Astrocyte (in vitro differentiated cells and primary cell): ENCODE results near the gene FHAD1. TPM values are rescaled to one million over a fixed set of nuclear protein-coding genes. Genes with fewer than 3 reads are reported as not detected.
A peak's percentile ranks its signal among the peaks of the same experiment; 100 is the strongest.

ENCODE experiments used
- DNase-seq: peaks from one replicate; pipeline ENCODE4 v3.0.0-alpha.2; 2010; ENCODE audit warnings: low read depth
- FAIRE-seq: peaks from 2 replicates; lab custom pipeline; 2011; peaks lifted over from hg19 to GRCh38; lab: Jason Lieb, UNC
- H2AFZ ChIP-seq: 2 replicates; pipeline ENCODE4 v1.6.0; 2012; ENCODE audit warnings: low read depth, low read length, inconsistent platforms
- H3K27ac ChIP-seq: 2 replicates; pipeline ENCODE4 v1.5.1; 2011; ENCODE audit warnings: low read depth, low read length, inconsistent platforms
- H3K27me3 ChIP-seq: 2 replicates; pipeline ENCODE4 v1.6.0; 2011; ENCODE audit warnings: low read length, inconsistent platforms; ENCODE audit not compliant: insufficient read depth
- H3K36me3 ChIP-seq: 2 replicates; pipeline ENCODE4 v1.5.1; 2011; ENCODE audit warnings: low read length, inconsistent platforms; ENCODE audit not compliant: insufficient read depth
- H3K4me1 ChIP-seq: 2 replicates; pipeline ENCODE4 v1.5.1; 2011; ENCODE audit warnings: low read length, inconsistent platforms; ENCODE audit not compliant: insufficient read depth
- H3K4me2 ChIP-seq: 2 replicates; pipeline ENCODE4 v1.6.0; 2012; ENCODE audit warnings: low read length, inconsistent platforms
- H3K4me3 ChIP-seq: 2 replicates; pipeline ENCODE4 v1.5.1; 2011; ENCODE audit warnings: low read depth, mild to moderate bottlenecking, low read length, inconsistent platforms; ENCODE audit not compliant: insufficient read depth
- H3K79me2 ChIP-seq: 2 replicates; pipeline ENCODE4 v1.6.0; 2012; ENCODE audit warnings: mild to moderate bottlenecking, low read length, inconsistent platforms; ENCODE audit not compliant: insufficient read depth
- H3K9ac ChIP-seq: 2 replicates; pipeline ENCODE4 v1.6.0; 2012; ENCODE audit warnings: mild to moderate bottlenecking, low read length, inconsistent platforms
- H3K9me3 ChIP-seq: 2 replicates; pipeline ENCODE4 v1.5.1; 2012; ENCODE audit warnings: low read depth, mild to moderate bottlenecking, low read length, inconsistent platforms; ENCODE audit not compliant: insufficient read depth
- H4K20me1 ChIP-seq: 2 replicates; pipeline ENCODE4 v1.6.0; 2012; ENCODE audit warnings: low read length, inconsistent platforms; ENCODE audit not compliant: insufficient read depth
- H3K27ac Mint-ChIP-seq: one replicate; pipeline ENCODE4 v1.8.0; 2021; ENCODE audit warnings: mild to moderate bottlenecking, mixed read lengths; ENCODE audit not compliant: unreplicated experiment
- H3K27me3 Mint-ChIP-seq: one replicate; pipeline ENCODE4 v1.8.0; 2021; ENCODE audit warnings: low read depth, mixed read lengths; ENCODE audit not compliant: unreplicated experiment
- H3K36me3 Mint-ChIP-seq: one replicate; pipeline ENCODE4 v1.8.0; 2021; ENCODE audit warnings: low read depth, mixed read lengths; ENCODE audit not compliant: unreplicated experiment
- H3K4me1 Mint-ChIP-seq: one replicate; pipeline ENCODE4 v1.8.0; 2021; ENCODE audit warnings: low read depth, mixed read lengths; ENCODE audit not compliant: unreplicated experiment
- H3K4me3 Mint-ChIP-seq: one replicate; pipeline ENCODE4 v1.8.0; 2021; ENCODE audit warnings: mild to moderate bottlenecking, moderate library complexity, mixed read lengths; ENCODE audit not compliant: unreplicated experiment
- H3K9me3 Mint-ChIP-seq: one replicate; pipeline ENCODE4 v1.8.0; 2021; ENCODE audit warnings: mild to moderate bottlenecking, mixed read lengths; ENCODE audit not compliant: unreplicated experiment
- EZH2 ChIP-seq: IDR thresholded peaks from 2 replicates; pipeline ENCODE4 v1.6.1; 2012; ENCODE audit warnings: mild to moderate bottlenecking, low read length, inconsistent platforms; ENCODE audit not compliant: insufficient read depth
- total RNA-seq: library from RNA; stranded (reverse); gene quantifications from 2 replicates; pipeline ENCODE4 v1.2.1, GENCODE V29; 2021
- TF ChIP-seq, protein P1 (sequence below): IDR thresholded peaks from 2 replicates; pipeline ENCODE4 v1.5.1; 2011; ENCODE audit warnings: low read depth, mild to moderate bottlenecking, inconsistent platforms, low read length, moderate library complexity; ENCODE audit not compliant: insufficient read depth

Gene FHAD1
- total RNA-seq, 1 donor from 2014 or later: 0.25 TPM

DNA sequence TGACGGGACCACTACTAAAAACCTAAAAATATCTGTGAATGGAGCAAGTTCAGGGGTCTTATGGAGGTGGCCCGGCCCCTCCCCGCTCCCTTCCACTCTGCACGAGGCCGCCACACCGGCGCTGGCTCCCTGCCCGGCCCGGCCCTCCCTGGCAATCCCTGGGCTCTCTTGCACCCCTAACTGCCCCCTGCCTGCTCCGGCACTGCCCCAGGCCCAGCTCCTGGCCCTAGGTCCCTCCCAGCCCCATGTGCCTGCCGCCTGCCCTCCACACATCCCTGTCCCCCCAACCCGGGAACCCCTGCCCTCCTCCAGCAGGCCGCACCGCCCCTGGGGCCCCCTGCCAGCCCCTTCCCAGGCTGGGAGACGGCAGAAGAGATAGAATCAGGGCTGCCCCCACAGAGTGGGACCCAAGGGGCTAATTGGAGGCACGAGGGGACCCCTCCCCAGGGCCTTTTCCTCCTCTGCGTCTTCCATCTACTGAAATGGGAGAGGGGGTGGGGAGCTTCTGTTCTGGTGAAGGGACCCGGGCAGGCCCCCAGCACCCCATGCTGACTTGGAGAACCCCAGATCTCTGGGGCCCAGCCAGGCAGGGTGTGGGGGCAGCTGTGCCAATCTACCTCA lies 181.9 kb downstream of the FHAD1 start:
- peaks cover 6% of the 10 kb centered on the region for H3K36me3 Mint-ChIP-seq
- no peak for FAIRE-seq

GRCh38 chr1:15429701-15430149 lies 182.7 kb downstream of the FHAD1 start:
- Histone ChIP-seq H3K27me3 (no peaks in the 10 kb centered on the region), H3K4me3 (no peak overlapping the region), H3K79me2 (peaks cover 3% of the 10 kb centered on the region), H3K27ac (no peak overlapping the region), H2AFZ (no peak overlapping the region), H4K20me1 (peaks cover 37% of the 10 kb centered on the region), H3K4me1 (peaks cover 16% of the 10 kb centered on the region), H3K36me3 (no peaks in the 10 kb centered on the region), H3K9ac (peak overlapping the region; percentile 18), H3K9me3 (no peaks in the 10 kb centered on the region), H3K4me2 (no peak overlapping the region)
- Mint-ChIP-seq H3K36me3 (peaks cover 6% of the 10 kb centered on the region), H3K27ac (no peak overlapping the region), H3K9me3 (peaks cover 4% of the 10 kb centered on the region), H3K4me3 (no peak overlapping the region), H3K4me1 (peaks cover 13% of the 10 kb centered on the region), H3K27me3 (no peaks in the 10 kb centered on the region)
- DNase-seq (peak; percentile 64), FAIRE-seq (no peak)
- no peak for TF ChIP-seq EZH2
- TF ChIP-seq, protein P1, sequence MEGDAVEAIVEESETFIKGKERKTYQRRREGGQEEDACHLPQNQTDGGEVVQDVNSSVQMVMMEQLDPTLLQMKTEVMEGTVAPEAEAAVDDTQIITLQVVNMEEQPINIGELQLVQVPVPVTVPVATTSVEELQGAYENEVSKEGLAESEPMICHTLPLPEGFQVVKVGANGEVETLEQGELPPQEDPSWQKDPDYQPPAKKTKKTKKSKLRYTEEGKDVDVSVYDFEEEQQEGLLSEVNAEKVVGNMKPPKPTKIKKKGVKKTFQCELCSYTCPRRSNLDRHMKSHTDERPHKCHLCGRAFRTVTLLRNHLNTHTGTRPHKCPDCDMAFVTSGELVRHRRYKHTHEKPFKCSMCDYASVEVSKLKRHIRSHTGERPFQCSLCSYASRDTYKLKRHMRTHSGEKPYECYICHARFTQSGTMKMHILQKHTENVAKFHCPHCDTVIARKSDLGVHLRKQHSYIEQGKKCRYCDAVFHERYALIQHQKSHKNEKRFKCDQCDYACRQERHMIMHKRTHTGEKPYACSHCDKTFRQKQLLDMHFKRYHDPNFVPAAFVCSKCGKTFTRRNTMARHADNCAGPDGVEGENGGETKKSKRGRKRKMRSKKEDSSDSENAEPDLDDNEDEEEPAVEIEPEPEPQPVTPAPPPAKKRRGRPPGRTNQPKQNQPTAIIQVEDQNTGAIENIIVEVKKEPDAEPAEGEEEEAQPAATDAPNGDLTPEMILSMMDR: no peak

More for the DNA sequence above, 181.9 kb downstream of the FHAD1 start:
- H3K9me3 ChIP-seq: no peaks in the 10 kb centered on the region
- H3K27me3 ChIP-seq: no peaks in the 10 kb centered on the region
- H3K4me2 ChIP-seq: no peak overlapping the region
- TF ChIP-seq EZH2: no peak
- TF ChIP-seq, protein P1: no peak
- H3K4me3 ChIP-seq: no peak overlapping the region
- peaks cover 3% of the 10 kb centered on the region for H3K79me2 ChIP-seq
- H3K4me1 ChIP-seq: peaks cover 16% of the 10 kb centered on the region
- DNase-seq: no peak
- H2AFZ ChIP-seq: no peak overlapping the region
- no peak overlapping the region for H3K27ac Mint-ChIP-seq
- H3K27ac ChIP-seq: no peak overlapping the region
- H3K4me1 Mint-ChIP-seq: peaks cover 14% of the 10 kb centered on the region
- peaks cover 45% of the 10 kb centered on the region for H4K20me1 ChIP-seq
- no peak overlapping the region for H3K9ac ChIP-seq
- H3K36me3 ChIP-seq: no peaks in the 10 kb centered on the region
- no peak overlapping the region for H3K4me3 Mint-ChIP-seq
- H3K9me3 Mint-ChIP-seq: peaks cover 4% of the 10 kb centered on the region
- no peaks in the 10 kb centered on the region for H3K27me3 Mint-ChIP-seq
